ENCODE data around the gene DDOST.

Gene DDOST

GRCh38 chr1:20660363-20660762 is 806 bp downstream of the DDOST start:
- DNase-seq (ENCODE audit: low read depth) = no peak

GRCh38 chr1:20658166-20658915 is 2.8 kb downstream of the DDOST start:
- no peak for DNase-seq (ENCODE audit: low read depth)

- DNase-seq (ENCODE audit: low read depth) = no peak
These were observed 4.1 kb downstream of the DDOST start for GRCh38 chr1:20657024-20657423.

GRCh38 chr1:20654104-20654690 is 7.0 kb downstream of the DDOST start:
- DNase-seq (ENCODE audit: low read depth) = no peak

- DNase-seq (ENCODE audit: low read depth) = no peak
These were observed 8.9 kb downstream of the DDOST start for GRCh38 chr1:20652300-20652699.

GRCh38 chr1:20648946-20649345 is 12.2 kb downstream of the DDOST start:
- DNase-seq (ENCODE audit: low read depth) = no peak

- no peak for DNase-seq (ENCODE audit: low read depth)
These were observed 12.7 kb downstream of the DDOST start for GRCh38 chr1:20648438-20648837.

GRCh38 chr1:20645414-20645813 is 15.8 kb downstream of the DDOST start:
- DNase-seq (ENCODE audit: low read depth) = no peak

GRCh38 chr1:20644416-20644815 is 16.8 kb downstream of the DDOST start:
- DNase-seq (ENCODE audit: low read depth) = no peak

GRCh38 chr1:20643080-20643479 is 18.1 kb downstream of the DDOST start:
- DNase-seq (ENCODE audit: low read depth) = no peak

GRCh38 chr1:20641975-20642374 is 19.2 kb downstream of the DDOST start:
- no peak for DNase-seq (ENCODE audit: low read depth)

- no peak for DNase-seq (ENCODE audit: low read depth)
These were observed 21.0 kb downstream of the DDOST start for GRCh38 chr1:20640183-20640597.

- DNase-seq (ENCODE audit: low read depth) = no peak
These were observed 24.3 kb downstream of the DDOST start for GRCh38 chr1:20636785-20637347.

- no peak for DNase-seq (ENCODE audit: low read depth)
These were observed 26.5 kb downstream of the DDOST start for GRCh38 chr1:20634594-20635084.

GRCh38 chr1:20634065-20634593 is 27.0 kb downstream of the DDOST start:
- DNase-seq (ENCODE audit: low read depth) = no peak

- peak; percentile 78 for DNase-seq (ENCODE audit: low read depth)
These were observed 27.7 kb downstream of the DDOST start, which contains the start of gene PINK1 for GRCh38 chr1:20633190-20634064. Gene PINK1 (plus strand): TSS chr1:20633458. CDS start chr1:20633549, 91 bp downstream.

- no peak for DNase-seq (ENCODE audit: low read depth)
These were observed 28.8 kb downstream of the DDOST start for GRCh38 chr1:20632386-20632785.

GRCh38 chr1:20630729-20631128 is 30.4 kb downstream of the DDOST start:
- DNase-seq (ENCODE audit: low read depth) = no peak

- DNase-seq (ENCODE audit: low read depth) = no peak
These were observed 34.6 kb downstream of the DDOST start for GRCh38 chr1:20626524-20626923.

- no peak for DNase-seq (ENCODE audit: low read depth)
These were observed 35.1 kb downstream of the DDOST start for GRCh38 chr1:20626098-20626427.

- DNase-seq (ENCODE audit: low read depth) = no peak
These were observed 35.7 kb downstream of the DDOST start for GRCh38 chr1:20625176-20626097.

Data from stimulated activated CD8-positive, alpha-beta memory T cell treated with anti-CD3 and anti-CD28 coated beads, Interleukin-12 subunit alpha, Interleukin-12 subunit beta, amount 100 ng/mL, for 4 hours (primary cell).